ENCODE data around the gene CAMSAP3.
"Not testable (repeated sequence)": the region's sequence is repeated elsewhere in the genome, so short reads cannot be mapped to it uniquely, and the experiment has no call there.

CAMSAP3 gene

GRCh38 chr19:7561325-7561724, 34.3 kb upstream of the CAMSAP3 start:
- Mint-ChIP-seq H3K27ac (no peak overlapping the region), H3K4me1 (no peaks in the 10 kb centered on the region), H3K9me3 (no peaks in the 10 kb centered on the region), H3K4me3 (no peak overlapping the region), H3K36me3 (peaks cover 29% of the 10 kb centered on the region), H3K27me3 (no peaks in the 10 kb centered on the region)
- CTCF ChIA-PET = no interaction called here
- no peak for DNase-seq

- H3K4me1 Mint-ChIP-seq = no peaks in the 10 kb centered on the region
- peaks cover 20% of the 10 kb centered on the region for H3K36me3 Mint-ChIP-seq
- peak; percentile 48 for DNase-seq
- H3K27me3 Mint-ChIP-seq = no peaks in the 10 kb centered on the region
- CTCF ChIA-PET = no interaction called here
- H3K27ac Mint-ChIP-seq = no peak overlapping the region
- H3K9me3 Mint-ChIP-seq = no peaks in the 10 kb centered on the region
- H3K4me3 Mint-ChIP-seq = no peak overlapping the region
These were observed 32.8 kb upstream of the CAMSAP3 start for GRCh38 chr19:7562646-7563393.

DNA sequence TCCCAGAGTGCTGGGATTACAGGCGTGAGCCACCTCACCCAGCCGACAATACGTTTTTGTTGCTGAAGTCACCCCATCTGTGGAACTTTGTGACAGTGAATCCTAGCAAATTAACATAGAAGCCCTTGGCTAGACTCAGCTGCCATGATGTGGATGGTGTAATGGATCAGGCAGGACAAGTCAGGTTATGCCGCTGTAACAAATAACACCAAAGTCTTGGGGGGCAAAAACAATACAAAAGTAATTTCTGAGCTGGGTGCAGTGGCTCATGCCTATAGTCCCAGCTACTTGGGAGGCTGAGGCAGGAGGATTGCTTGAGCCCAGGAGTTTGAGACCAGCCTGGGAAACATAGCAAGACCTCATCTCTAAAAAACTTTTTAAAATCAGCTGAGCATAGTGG, 30.8 kb upstream of the CAMSAP3 start:
- Mint-ChIP-seq H3K4me1 (peaks cover 2% of the 10 kb centered on the region), H3K27me3 (no peaks in the 10 kb centered on the region), H3K4me3 (no peak overlapping the region), H3K9me3 (no peaks in the 10 kb centered on the region), H3K27ac (no peak overlapping the region), H3K36me3 (peaks cover 10% of the 10 kb centered on the region)
- DNase-seq = no peak
- CTCF ChIA-PET = no interaction called here

DNA sequence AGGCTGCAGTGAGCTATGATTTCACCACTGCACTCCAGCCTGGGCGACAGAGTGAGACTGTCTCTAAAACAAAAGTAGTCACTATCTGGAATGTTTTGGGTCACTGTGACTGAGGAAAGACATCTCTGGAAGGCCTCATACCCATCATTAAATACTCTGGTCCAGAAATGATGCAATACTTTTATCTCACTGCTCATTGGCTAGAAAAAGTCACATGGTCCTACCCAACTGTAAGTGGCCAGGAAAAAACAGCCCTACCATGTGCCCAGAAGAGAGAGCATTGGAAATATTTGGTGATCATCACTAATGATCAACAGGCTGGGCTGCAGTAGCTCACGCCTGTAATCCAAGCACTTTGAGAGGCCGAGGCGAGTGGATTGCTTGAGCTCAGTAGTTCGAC, 30.3 kb upstream of the CAMSAP3 start:
- CTCF ChIA-PET = no interaction called here
- Mint-ChIP-seq H3K4me3 (no peak overlapping the region), H3K4me1 (peaks cover 2% of the 10 kb centered on the region), H3K27ac (no peak overlapping the region), H3K36me3 (peaks cover 8% of the 10 kb centered on the region), H3K27me3 (no peaks in the 10 kb centered on the region), H3K9me3 (no peaks in the 10 kb centered on the region)
- no peak for DNase-seq

- peaks cover 2% of the 10 kb centered on the region for H3K4me1 Mint-ChIP-seq
- no peaks in the 10 kb centered on the region for H3K27me3 Mint-ChIP-seq
- CTCF ChIA-PET = no interaction called here
- H3K4me3 Mint-ChIP-seq = no peak overlapping the region
- no peaks in the 10 kb centered on the region for H3K9me3 Mint-ChIP-seq
- no peak overlapping the region for H3K27ac Mint-ChIP-seq
- H3K36me3 Mint-ChIP-seq = no peaks in the 10 kb centered on the region
- no peak for DNase-seq
These were observed 24.9 kb upstream of the CAMSAP3 start for GRCh38 chr19:7570761-7571160.

DNA sequence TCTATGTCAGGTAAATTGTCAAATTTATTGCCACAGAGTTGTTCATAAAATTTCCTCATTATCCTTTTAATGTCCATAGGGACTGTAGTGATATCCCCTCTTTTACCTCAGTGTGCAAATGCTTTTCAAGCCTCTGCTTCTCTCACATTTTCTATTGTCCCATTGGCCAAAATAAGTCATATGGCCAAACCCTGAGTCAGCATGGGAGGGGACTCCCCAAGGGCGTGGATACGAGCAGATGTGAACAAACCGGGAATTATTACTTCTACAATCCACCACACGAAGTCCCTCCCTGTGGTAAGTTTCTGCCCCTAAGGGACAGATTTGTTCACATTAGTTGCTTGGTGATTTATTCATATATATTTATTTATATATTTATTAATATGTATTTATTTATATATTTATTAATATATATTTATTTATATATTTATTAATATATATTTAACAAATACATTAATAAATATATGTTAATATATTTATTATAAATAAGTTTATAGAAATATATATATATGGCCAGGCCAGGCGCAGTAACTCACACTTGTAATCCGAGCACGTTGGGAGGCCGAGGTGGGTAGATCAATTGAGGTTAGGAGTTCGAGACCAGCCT, 20.1 kb upstream of the CAMSAP3 start:
- CTCF ChIA-PET = no interaction called here
- Mint-ChIP-seq H3K4me3 (no peak overlapping the region), H3K9me3 (no peaks in the 10 kb centered on the region), H3K4me1 (no peaks in the 10 kb centered on the region), H3K36me3 (no peaks in the 10 kb centered on the region), H3K27me3 (peaks cover 25% of the 10 kb centered on the region), H3K27ac (no peak overlapping the region)
- DNase-seq = no peak

DNA sequence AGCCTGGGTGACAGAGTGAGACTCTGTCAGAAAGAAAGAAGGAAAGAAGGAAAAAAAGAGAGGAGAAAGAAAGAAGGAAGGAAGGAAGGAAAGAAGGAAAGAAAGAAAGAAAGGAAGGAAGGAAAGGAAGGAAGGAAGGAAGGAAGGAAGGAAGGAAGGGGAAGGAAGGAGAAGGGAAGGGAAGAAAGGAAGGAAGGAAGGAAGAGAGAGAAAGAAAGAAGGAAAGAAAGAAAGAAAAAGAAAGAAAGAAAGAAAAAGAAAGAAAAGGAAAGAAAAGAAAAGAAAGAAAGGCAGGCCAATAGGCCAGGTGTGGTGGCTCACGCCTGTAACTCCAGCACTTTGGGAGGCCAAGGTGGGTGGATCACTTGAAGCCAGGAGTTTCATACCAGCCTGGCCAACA, 18.2 kb upstream of the CAMSAP3 start:
- H3K27me3 Mint-ChIP-seq = peaks cover 27% of the 10 kb centered on the region
- not testable (repeated sequence) for H3K4me1 Mint-ChIP-seq, H3K9me3 Mint-ChIP-seq, DNase-seq, H3K4me3 Mint-ChIP-seq, H3K36me3 Mint-ChIP-seq, H3K27ac Mint-ChIP-seq
- CTCF ChIA-PET = interaction anchor here (2.5 kb wide), 1 partner anchor 9 kb away, joined by 6 read pairs; no protein-coding TSS in a partner anchor

- Mint-ChIP-seq H3K4me3 (no peak overlapping the region), H3K27ac (no peak overlapping the region), H3K27me3 (peaks cover 30% of the 10 kb centered on the region), H3K9me3 (no peaks in the 10 kb centered on the region), H3K36me3 (no peaks in the 10 kb centered on the region), H3K4me1 (no peaks in the 10 kb centered on the region)
- CTCF ChIA-PET = interaction anchor here (2.5 kb wide), 1 partner anchor 10 kb away, joined by 6 read pairs; no protein-coding TSS in a partner anchor
- no peak for DNase-seq
These were observed 17.5 kb upstream of the CAMSAP3 start for GRCh38 chr19:7578127-7578526.

GRCh38 chr19:7579182-7579581, 16.5 kb upstream of the CAMSAP3 start:
- peaks cover 30% of the 10 kb centered on the region for H3K27me3 Mint-ChIP-seq
- no peaks in the 10 kb centered on the region for H3K4me1 Mint-ChIP-seq
- no peak overlapping the region for H3K27ac Mint-ChIP-seq
- no peaks in the 10 kb centered on the region for H3K9me3 Mint-ChIP-seq
- no peak for DNase-seq
- CTCF ChIA-PET = interaction anchor here (1.8 kb wide), 1 partner anchor 11 kb away, joined by 7 read pairs; no protein-coding TSS in a partner anchor
- no peaks in the 10 kb centered on the region for H3K36me3 Mint-ChIP-seq
- H3K4me3 Mint-ChIP-seq = no peak overlapping the region

- Mint-ChIP-seq H3K27ac (no peak overlapping the region), H3K4me1 (no peaks in the 10 kb centered on the region), H3K27me3 (peaks cover 31% of the 10 kb centered on the region), H3K9me3 (no peaks in the 10 kb centered on the region), H3K36me3 (no peaks in the 10 kb centered on the region), H3K4me3 (no peak overlapping the region)
- CTCF ChIA-PET = interaction anchor here (1.3 kb wide), 1 partner anchor 14 kb away, joined by 7 read pairs; no protein-coding TSS in a partner anchor
- DNase-seq = no peak
These were observed 13.2 kb upstream of the CAMSAP3 start for GRCh38 chr19:7582446-7582845.

DNA sequence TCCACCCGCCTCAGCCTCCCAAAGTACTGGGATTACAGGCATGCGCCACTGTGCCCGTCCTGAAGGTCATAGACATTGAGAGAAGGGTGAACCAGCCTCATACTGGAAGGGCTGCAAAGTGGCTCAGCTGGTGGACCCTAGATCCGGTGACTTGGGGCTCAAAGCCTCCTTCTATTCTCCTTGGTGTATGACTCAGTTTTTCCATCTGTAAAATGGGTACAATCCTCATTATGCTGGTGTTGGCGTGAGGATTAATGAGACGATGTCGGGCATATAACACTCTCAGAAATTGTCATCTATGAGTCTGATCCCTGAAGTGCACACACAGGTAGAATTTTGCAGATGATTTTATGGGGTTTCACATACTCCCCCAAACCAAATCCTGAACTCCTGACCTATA, 5.8 kb upstream of the CAMSAP3 start:
- no peak overlapping the region for H3K27ac Mint-ChIP-seq
- no peaks in the 10 kb centered on the region for H3K4me1 Mint-ChIP-seq
- no peaks in the 10 kb centered on the region for H3K9me3 Mint-ChIP-seq
- DNase-seq = no peak
- H3K36me3 Mint-ChIP-seq = no peaks in the 10 kb centered on the region
- peaks cover 26% of the 10 kb centered on the region for H3K27me3 Mint-ChIP-seq
- CTCF ChIA-PET = no interaction called here
- no peak overlapping the region for H3K4me3 Mint-ChIP-seq

GRCh38 chr19:7590256-7590655, 5.4 kb upstream of the CAMSAP3 start:
- no peak overlapping the region for H3K27ac Mint-ChIP-seq
- CTCF ChIA-PET = no interaction called here
- H3K36me3 Mint-ChIP-seq = no peaks in the 10 kb centered on the region
- peaks cover 26% of the 10 kb centered on the region for H3K27me3 Mint-ChIP-seq
- no peak overlapping the region for H3K4me3 Mint-ChIP-seq
- no peaks in the 10 kb centered on the region for H3K9me3 Mint-ChIP-seq
- no peak for DNase-seq
- H3K4me1 Mint-ChIP-seq = peaks cover 2% of the 10 kb centered on the region

GRCh38 chr19:7596211-7596937, 711 bp downstream of the CAMSAP3 start:
- H3K9me3 Mint-ChIP-seq = no peaks in the 10 kb centered on the region
- peak overlapping the region; percentile 59 for H3K4me3 Mint-ChIP-seq
- H3K27ac Mint-ChIP-seq = no peak overlapping the region
- DNase-seq = no peak
- H3K36me3 Mint-ChIP-seq = no peaks in the 10 kb centered on the region
- peaks cover 44% of the 10 kb centered on the region for H3K27me3 Mint-ChIP-seq
- CTCF ChIA-PET = interaction anchor here (1.4 kb wide), 1 partner anchor 28 kb away, joined by 4 read pairs; no protein-coding TSS in a partner anchor
- peaks cover 6% of the 10 kb centered on the region for H3K4me1 Mint-ChIP-seq

DNA sequence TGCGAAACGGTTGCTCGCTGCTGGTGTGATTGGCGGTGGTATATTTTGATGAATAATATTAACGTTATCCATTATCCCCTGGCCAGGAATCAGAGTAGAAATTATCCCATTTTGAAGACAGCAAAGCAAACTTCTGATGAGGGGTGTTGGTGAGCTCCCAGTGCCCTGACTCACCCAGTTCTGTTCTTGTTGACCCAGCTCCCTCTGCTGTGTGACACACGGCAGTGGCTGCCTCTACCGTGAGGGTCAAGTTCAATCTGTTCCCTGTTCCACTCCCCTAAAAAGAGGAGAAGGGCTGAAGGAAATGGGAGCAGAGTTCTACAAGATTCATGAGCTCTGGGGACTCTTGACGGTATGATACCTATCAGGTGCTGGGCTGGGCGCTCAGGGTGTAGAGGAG, 2.0 kb downstream of the CAMSAP3 start:
- peak overlapping the region; percentile 26 for H3K4me3 Mint-ChIP-seq
- CTCF ChIA-PET = interaction anchor here (1.4 kb wide), 1 partner anchor 30 kb away, joined by 4 read pairs; no protein-coding TSS in a partner anchor

More for the DNA sequence above, 2.0 kb downstream of the CAMSAP3 start:
- peaks cover 44% of the 10 kb centered on the region for H3K27me3 Mint-ChIP-seq
- peaks cover 6% of the 10 kb centered on the region for H3K4me1 Mint-ChIP-seq
- no peak for DNase-seq
- no peaks in the 10 kb centered on the region for H3K9me3 Mint-ChIP-seq
- no peak overlapping the region for H3K27ac Mint-ChIP-seq
- no peaks in the 10 kb centered on the region for H3K36me3 Mint-ChIP-seq
